Measurements from ENCODE around the gene GPX3.

DNA sequence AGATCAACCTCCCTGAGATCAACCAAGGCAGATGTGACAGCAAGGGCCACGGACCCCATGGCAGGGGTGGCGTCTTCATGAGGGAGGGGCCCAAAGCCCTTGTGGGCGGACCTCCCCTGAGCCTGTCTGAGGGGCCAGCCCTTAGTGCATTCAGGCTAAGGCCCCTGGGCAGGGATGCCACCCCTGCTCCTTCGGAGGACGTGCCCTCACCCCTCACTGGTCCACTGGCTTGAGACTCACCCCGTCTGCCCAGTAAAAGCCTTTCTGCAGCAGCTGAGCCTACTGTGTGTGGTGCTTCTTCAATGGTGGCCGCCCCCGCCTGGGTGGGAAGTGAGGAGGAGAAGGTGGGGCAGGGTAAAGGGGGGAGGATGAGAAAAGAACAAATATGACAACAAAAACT, 8.3 kb downstream of the GPX3 start:
- TF ChIP-seq POLR2AphosphoS5 (IDR thresholded peaks at IDR 0.05) = no peak
- TF ChIP-seq POLR2A (IDR thresholded peaks at IDR 0.05) = no peak
- TF ChIP-seq, protein P1, sequence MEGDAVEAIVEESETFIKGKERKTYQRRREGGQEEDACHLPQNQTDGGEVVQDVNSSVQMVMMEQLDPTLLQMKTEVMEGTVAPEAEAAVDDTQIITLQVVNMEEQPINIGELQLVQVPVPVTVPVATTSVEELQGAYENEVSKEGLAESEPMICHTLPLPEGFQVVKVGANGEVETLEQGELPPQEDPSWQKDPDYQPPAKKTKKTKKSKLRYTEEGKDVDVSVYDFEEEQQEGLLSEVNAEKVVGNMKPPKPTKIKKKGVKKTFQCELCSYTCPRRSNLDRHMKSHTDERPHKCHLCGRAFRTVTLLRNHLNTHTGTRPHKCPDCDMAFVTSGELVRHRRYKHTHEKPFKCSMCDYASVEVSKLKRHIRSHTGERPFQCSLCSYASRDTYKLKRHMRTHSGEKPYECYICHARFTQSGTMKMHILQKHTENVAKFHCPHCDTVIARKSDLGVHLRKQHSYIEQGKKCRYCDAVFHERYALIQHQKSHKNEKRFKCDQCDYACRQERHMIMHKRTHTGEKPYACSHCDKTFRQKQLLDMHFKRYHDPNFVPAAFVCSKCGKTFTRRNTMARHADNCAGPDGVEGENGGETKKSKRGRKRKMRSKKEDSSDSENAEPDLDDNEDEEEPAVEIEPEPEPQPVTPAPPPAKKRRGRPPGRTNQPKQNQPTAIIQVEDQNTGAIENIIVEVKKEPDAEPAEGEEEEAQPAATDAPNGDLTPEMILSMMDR (IDR thresholded peaks at IDR 0.05) = no peak
- no peak for TF ChIP-seq EP300 (IDR thresholded peaks at IDR 0.05)

All from stomach (tissue), 4 donors.